GM12891 (cell line): ENCODE results near the gene RHOBTB1.
"Not testable (repeated sequence)": the region's sequence is repeated elsewhere in the genome, so short reads cannot be mapped to it uniquely, and the experiment has no call there.

ENCODE experiments used
- DNase-seq: peaks from one replicate; pipeline ENCODE4 v3.0.0; 2011; ENCODE audit warnings: low spot score; ENCODE audit not compliant: insufficient read length
- FAIRE-seq: peaks from 2 replicates; lab custom pipeline; 2011; peaks lifted over from hg19 to GRCh38; lab: Jason Lieb, UNC
- PAX5 ChIP-seq: IDR thresholded peaks from 2 replicates; pipeline ENCODE4 v1.6.1; 2011; ENCODE audit warnings: low read length, moderate library complexity, mild to moderate bottlenecking; ENCODE audit not compliant: insufficient read depth, severe bottlenecking
- POLR2A ChIP-seq: IDR thresholded peaks from 2 replicates; pipeline ENCODE4 v1.6.1; 2011; ENCODE audit warnings: low read depth, low read length, control low read depth
- POLR2AphosphoS5 ChIP-seq: IDR thresholded peaks from 2 replicates; pipeline ENCODE4 v1.6.1; 2011; ENCODE audit warnings: low read depth, low read length, control low read depth
- POU2F2 ChIP-seq: IDR thresholded peaks from 2 replicates; pipeline ENCODE4 v1.6.1; 2011; ENCODE audit warnings: low read depth, mild to moderate bottlenecking, control low read depth, low read length, moderate library complexity
- SPI1 ChIP-seq: IDR thresholded peaks from 2 replicates; pipeline ENCODE4 v1.6.1; 2011; ENCODE audit warnings: low read depth, low read length, control low read depth
- TAF1 ChIP-seq: IDR thresholded peaks from 2 replicates; pipeline ENCODE4 v1.6.1; 2011; ENCODE audit warnings: low read depth, low read length, control low read depth

The RHOBTB1 gene

GRCh38 chr10:60977161-60978122 lies 33.5 kb upstream of the RHOBTB1 start:
- TF ChIP-seq POU2F2: no peak
- DNase-seq (no peak), FAIRE-seq (no peak)

GRCh38 chr10:60976687-60977086 lies 32.7 kb upstream of the RHOBTB1 start:
- TF ChIP-seq TAF1 (no peak), POU2F2 (no peak), POLR2A (no peak)
- FAIRE-seq (no peak), DNase-seq (no peak)

GRCh38 chr10:60975716-60976115 lies 31.7 kb upstream of the RHOBTB1 start:
- FAIRE-seq: no peak
- no peak for DNase-seq
- TF ChIP-seq POLR2A: no peak
- TF ChIP-seq PAX5: no peak
- TF ChIP-seq TAF1: no peak
- no peak for TF ChIP-seq POLR2AphosphoS5
- no peak for TF ChIP-seq POU2F2
- TF ChIP-seq SPI1: peak; percentile 70

GRCh38 chr10:60974463-60975149 lies 30.6 kb upstream of the RHOBTB1 start:
- no peak for TF ChIP-seq TAF1
- no peak for TF ChIP-seq POU2F2
- TF ChIP-seq POLR2AphosphoS5: no peak
- no peak for TF ChIP-seq SPI1
- TF ChIP-seq PAX5: no peak
- no peak for TF ChIP-seq POLR2A
- FAIRE-seq: no peak
- no peak for DNase-seq

- FAIRE-seq (no peak), DNase-seq (no peak)
- TF ChIP-seq PAX5 (no peak), POLR2A (no peak), SPI1 (no peak), POLR2AphosphoS5 (no peak), POU2F2 (no peak), TAF1 (no peak)
These were observed 29.1 kb upstream of the RHOBTB1 start for GRCh38 chr10:60973086-60973485.

- DNase-seq, FAIRE-seq: not testable (repeated sequence)
These were observed 28.2 kb upstream of the RHOBTB1 start for GRCh38 chr10:60972181-60972580.

GRCh38 chr10:60970526-60970925 lies 26.5 kb upstream of the RHOBTB1 start:
- no peak for FAIRE-seq
- no peak for DNase-seq
- no peak for TF ChIP-seq TAF1
- TF ChIP-seq POU2F2: no peak
- TF ChIP-seq POLR2AphosphoS5: no peak
- TF ChIP-seq PAX5: no peak
- TF ChIP-seq SPI1: no peak
- no peak for TF ChIP-seq POLR2A

- no peak for TF ChIP-seq POU2F2
- TF ChIP-seq POLR2AphosphoS5: no peak
- no peak for TF ChIP-seq PAX5
- TF ChIP-seq TAF1: no peak
- no peak for TF ChIP-seq SPI1
- TF ChIP-seq POLR2A: no peak
- DNase-seq: no peak
- FAIRE-seq: no peak
These were observed 24.5 kb upstream of the RHOBTB1 start for GRCh38 chr10:60968504-60968903.

- DNase-seq: no peak
- TF ChIP-seq POU2F2 (no peak), TAF1 (no peak), SPI1 (no peak), POLR2AphosphoS5 (no peak), POLR2A (no peak), PAX5 (no peak)
- FAIRE-seq: no peak
These were observed 24.0 kb upstream of the RHOBTB1 start for GRCh38 chr10:60967854-60968484.

GRCh38 chr10:60967260-60967659 lies 23.3 kb upstream of the RHOBTB1 start:
- DNase-seq: no peak
- TF ChIP-seq SPI1 (no peak), PAX5 (no peak), POLR2AphosphoS5 (no peak), TAF1 (no peak)
- FAIRE-seq: no peak

GRCh38 chr10:60965696-60966095 lies 21.7 kb upstream of the RHOBTB1 start:
- FAIRE-seq (no peak), DNase-seq (no peak)
- TF ChIP-seq TAF1 (no peak), POU2F2 (no peak), POLR2AphosphoS5 (no peak), PAX5 (no peak), SPI1 (no peak), POLR2A (no peak)
